Bronchial epithelial cell (primary cell): ENCODE results near the gene SLC25A28. TPM values are rescaled to one million over a fixed set of nuclear protein-coding genes. Genes with fewer than 3 reads are reported as not detected.

ENCODE experiments used
- DNase-seq: peaks from one replicate; pipeline ENCODE4 v3.0.0-alpha.2; 2010; ENCODE audit warnings: low read depth
- FAIRE-seq: peaks from 2 replicates; lab custom pipeline; 2011; peaks lifted over from hg19 to GRCh38; lab: Jason Lieb, UNC
- H3K27me3 ChIP-seq: 2 replicates; pipeline ENCODE4 v1.5.1; 2011; ENCODE audit warnings: low read length; ENCODE audit not compliant: control insufficient read depth, insufficient read depth
- H3K36me3 ChIP-seq: 2 replicates; pipeline ENCODE4 v1.5.1; 2011; ENCODE audit warnings: low read length; ENCODE audit not compliant: control insufficient read depth, insufficient read depth
- H3K4me3 ChIP-seq: 2 replicates; pipeline ENCODE4 v1.5.1; 2011; ENCODE audit warnings: mild to moderate bottlenecking, low read depth, low read length, control low read depth
- CTCF ChIP-seq: IDR thresholded peaks from 2 replicates; pipeline ENCODE4 v1.5.1; 2011; ENCODE audit warnings: mild to moderate bottlenecking, moderate library complexity, low read length, control low read depth, inconsistent platforms; ENCODE audit not compliant: insufficient read depth, severe bottlenecking
- total RNA-seq: library from RNA; depleted of rRNA; stranded (reverse); fragments of >200 nt; gene quantifications from 2 replicates; pipeline ENCODE4 v1.2.1, GENCODE V29; 2014

The SLC25A28 gene
- total RNA-seq, 1 donor from 2014 or later: 17.4 TPM

- Histone ChIP-seq H3K27me3 (no peaks in the 10 kb centered on the region), H3K36me3 (no peaks in the 10 kb centered on the region), H3K4me3 (no peak overlapping the region)
- FAIRE-seq: no peak
- no peak for DNase-seq
- no peak for TF ChIP-seq CTCF
These were observed 50.8 kb downstream of the SLC25A28 start for GRCh38 chr10:99569253-99569939.

GRCh38 chr10:99565166-99565565, 55.1 kb downstream of the SLC25A28 start:
- TF ChIP-seq CTCF: no peak
- Histone ChIP-seq H3K36me3 (no peaks in the 10 kb centered on the region), H3K27me3 (no peaks in the 10 kb centered on the region), H3K4me3 (no peak overlapping the region)
- DNase-seq (no peak), FAIRE-seq (no peak)

- Histone ChIP-seq H3K36me3 (no peaks in the 10 kb centered on the region), H3K4me3 (no peak overlapping the region), H3K27me3 (no peaks in the 10 kb centered on the region)
- FAIRE-seq (no peak), DNase-seq (peak; percentile 12)
- TF ChIP-seq CTCF: no peak
These were observed 55.9 kb downstream of the SLC25A28 start for GRCh38 chr10:99564361-99564760.

GRCh38 chr10:99562631-99563030, 57.6 kb downstream of the SLC25A28 start:
- H3K36me3 ChIP-seq: no peaks in the 10 kb centered on the region
- FAIRE-seq (no peak), DNase-seq (no peak)
- H3K27me3 ChIP-seq: no peaks in the 10 kb centered on the region
- TF ChIP-seq CTCF: no peak
- no peak overlapping the region for H3K4me3 ChIP-seq

Other genes starting within 250 kb of the SLC25A28 start
- gene GOT1, start 189.8 kb downstream of the SLC25A28 start, total RNA-seq: 62.9 and 67.9 TPM in 2 replicates
- gene NKX2-3, start 87.5 kb downstream of the SLC25A28 start, total RNA-seq: under 0.01 TPM in 1 of 2 replicates, not detected in the other
- 10.5 and 19.0 TPM in 2 replicates for gene ENTPD7, start 39.1 kb upstream of the SLC25A28 start, total RNA-seq
- gene COX15, start 111.7 kb upstream of the SLC25A28 start, total RNA-seq: 33.2 and 35.7 TPM in 2 replicates
- 14.2 and 25.0 TPM in 2 replicates for gene CUTC, start 111.8 kb upstream of the SLC25A28 start, total RNA-seq
- gene ABCC2, start 162.2 kb upstream of the SLC25A28 start, total RNA-seq: 0.53 and 1.0 TPM in 2 replicates